Adrenal gland (tissue), 12 donors: ENCODE data around the gene KIAA0930. TPM values are rescaled to one million over a fixed set of nuclear protein-coding genes. Genes with fewer than 3 reads are reported as not detected.
A peak's percentile ranks its signal among the peaks of the same experiment; 100 is the strongest.

Experiments used
- DNase-seq, 7 donors: peaks; one replicate each; pipeline ENCODE4 v3.0.0-alpha.2; 2019 to 2020
- H3K27ac ChIP-seq, 5 donors: fragments of 200-600 bp; sonication (generic) in 4 of 5; 1 replicate in 3 of 5; 2 replicates in 2 of 5; pipeline versions ENCODE4 v1.5.1 to v1.8.0; 2016 to 2020; ENCODE audit warnings: mild to moderate bottlenecking in 1 of 5
- H3K27me3 ChIP-seq: fragments of 200-600 bp; 2 replicates; pipeline ENCODE4 v1.8.0; 2021
- H3K36me3 ChIP-seq, 2 donors: fragments of 200-600 bp; replicated peaks in 1 of 2; 1 replicate in 1 of 2; 2 replicates in 1 of 2; pipeline versions ENCODE4 v1.5.1 to v1.8.0; 2018 to 2022
- H3K4me1 ChIP-seq, 2 donors: fragments of 200-600 bp; replicated peaks in 1 of 2; 1 replicate in 1 of 2; 2 replicates in 1 of 2; pipeline versions ENCODE4 v1.5.1 to v1.8.0; 2018 to 2021
- H3K4me3 ChIP-seq, 4 donors: fragments of 200-600 bp; sonication (generic) in 3 of 4; one replicate each; pipeline ENCODE4 v1.5.1; 2016 to 2018
- H3K9me3 ChIP-seq, 3 donors: fragments of 200-600 bp; sonication (generic) in 1 of 3; replicated peaks in 1 of 3; 1 replicate in 2 of 3; 2 replicates in 1 of 3; pipeline versions ENCODE4 v1.5.1 to v1.8.0; 2016 to 2021
- CTCF ChIP-seq, 6 experiments: fragments of 450-650 bp in 4 of 6; fragments of 200-600 bp in 2 of 6; sonication (generic) in 1 of 6; IDR thresholded peaks; 1 replicate in 5 of 6; 2 replicates in 1 of 6; pipeline versions ENCODE4 v1.5.1 to v1.8.0; 2016 to 2021; ENCODE audit warnings: antibody characterized with exemption in 6 of 6, mild to moderate bottlenecking in 2 of 6, moderate library complexity in 1 of 6
- POLR2A ChIP-seq, 2 donors: fragments of 450-650 bp; IDR thresholded peaks; one replicate each; pipeline ENCODE4 v1.6.1; 2017; ENCODE audit warnings: antibody characterized with exemption in 2 of 2, mild to moderate bottlenecking in 2 of 2, moderate library complexity in 1 of 2
- WGBS, 4 donors: extraction: QIAGEN DNeasy Blood & Tissue Kit in 2 of 4; methylation state at CpG; one replicate each; pipeline versions ENCODE4 v1.1.5 to v1.1.7; 2013 to 2017; 5-methylcytosine and 5-hydroxymethylcytosine counted together
- intact Hi-C, 2 donors: fragments of 100-400 bp; cut with DNase I; formaldehyde crosslinking; loops; one replicate each; pipeline versions ENCODE4 v1.14.1 to v1.15.0; 2022 to 2023
- polyA plus RNA-seq, 3 donors: library from polyadenylated mRNA; stranded (reverse); fragments of 200-250 nt in 2 of 3; fragments of 350-450 nt in 1 of 3; fragmentation: Illumina TruSeq in 1 of 3; extraction: RNeasy Lipid Tissue Mini Kit (QIAGEN cat#74804) in 1 of 3; gene quantifications; one replicate each; pipeline ENCODE4 v1.2.3, GENCODE V29; 2013 to 2014
- total RNA-seq, 9 donors: library from RNA; depleted of rRNA in 4 of 9; stranded (reverse); fragments of >200 nt in 4 of 9; fragments of 120-200 nt in 1 of 9; fragmentation: NEBNext Ultra II Directional in 1 of 9; extraction: Animal tissue kit (Norgen Biotek cat#: 25700) in 1 of 9; gene quantifications; one replicate each; pipeline versions ENCODE4 v1.1.0 to v1.2.4, GENCODE V29; 2013 to 2023
- donor health status: healthy with polysubstance abuse.
- donor health status: Bipolar disorder and iron deficiency.
- donor health status: DM: yes; HTN: yes; CAD: no.
- donor health status: DM: no; HTN: no; CAD: no.
- donor health status: DM: no; HTN: no; CAD: no.
- donor health status: DM: yes; HTN: yes; CAD: no.

KIAA0930 gene
- total and polyA plus RNA-seq, 12 donors = 40.3 to 183 (median 96.4) TPM

GRCh38 chr22:45180146-45180679 is 60.5 kb downstream of the KIAA0930 start:
- WGBS, 4 donors = 77 to 86% (median 79%) methylated on average over 11 to 14 of the region's 14 CpGs
- Histone ChIP-seq H3K4me1 (peaks cover 0 to 17% of the 10 kb centered on the region in 2 donors), H3K9me3 (no peaks in the 10 kb centered on the region), H3K36me3 (peaks cover 0 to 67% of the 10 kb centered on the region in 2 donors), H3K27me3 (no peaks in the 10 kb centered on the region), H3K4me3 (no peak overlapping the region), H3K27ac (no peak overlapping the region)
- no peak for TF ChIP-seq CTCF (IDR thresholded peaks at IDR 0.05)
- TF ChIP-seq POLR2A (IDR thresholded peaks at IDR 0.05) = no peak
- intact Hi-C loops = no loop called here
- no peak for DNase-seq

- Histone ChIP-seq H3K27ac (no peak overlapping the region), H3K27me3 (no peaks in the 10 kb centered on the region), H3K36me3 (peaks cover 0 to 65% of the 10 kb centered on the region in 2 donors), H3K9me3 (no peaks in the 10 kb centered on the region), H3K4me1 (peaks cover 0 to 17% of the 10 kb centered on the region in 2 donors), H3K4me3 (no peak overlapping the region)
- WGBS, 4 donors = 71 to 79% (median 74%) methylated on average over 9 of the region's 9 CpGs
- no peak for TF ChIP-seq CTCF (IDR thresholded peaks at IDR 0.05)
- TF ChIP-seq POLR2A (IDR thresholded peaks at IDR 0.05) = no peak
- intact Hi-C loops = no loop called here
- peak in 1 of 7 donors; percentile 52 for DNase-seq
These were observed 61.2 kb downstream of the KIAA0930 start for GRCh38 chr22:45179276-45180049.

GRCh38 chr22:45172881-45173585 is 67.7 kb downstream of the KIAA0930 start:
- no peak overlapping the region for H3K27ac ChIP-seq
- TF ChIP-seq CTCF (IDR thresholded peaks at IDR 0.05) (no peak), POLR2A (IDR thresholded peaks at IDR 0.05) (no peak)
- peaks cover 13 to 23% of the 10 kb centered on the region in 2 donors for H3K4me1 ChIP-seq
- H3K27me3 ChIP-seq = no peaks in the 10 kb centered on the region
- H3K4me3 ChIP-seq = no peak overlapping the region
- no peak for DNase-seq
- H3K36me3 ChIP-seq = peaks cover 0 to 88% of the 10 kb centered on the region in 2 donors
- no peaks in the 10 kb centered on the region for H3K9me3 ChIP-seq
- intact Hi-C loops = no loop called here
- 74 to 81% (median 79%) methylated on average over 7 of the region's 7 CpGs for WGBS, 4 donors

GRCh38 chr22:45171830-45172229 is 68.9 kb downstream of the KIAA0930 start:
- Histone ChIP-seq H3K4me1 (peaks cover 13 to 26% of the 10 kb centered on the region in 2 donors), H3K36me3 (peaks cover 0 to 79% of the 10 kb centered on the region in 2 donors), H3K27ac (no peak overlapping the region), H3K4me3 (no peak overlapping the region), H3K9me3 (no peaks in the 10 kb centered on the region), H3K27me3 (no peaks in the 10 kb centered on the region)
- no peak for DNase-seq
- 81 to 87% (median 84%) methylated on average over 6 of the region's 6 CpGs for WGBS, 4 donors
- TF ChIP-seq POLR2A (IDR thresholded peaks at IDR 0.05) (no peak), CTCF (IDR thresholded peaks at IDR 0.05) (no peak)
- intact Hi-C loops = no loop called here
